Parathyroid adenoma (tissue), 2 donors: ENCODE results near the gene EDN2.

Source experiments
- H2AFZ ChIP-seq: fragments of 300-600 bp; sonication (generic); one replicate; pipeline ENCODE4 v1.7.0; 2017; ENCODE audit warnings: antibody characterized with exemption, mild to moderate bottlenecking
- H3K27ac ChIP-seq: fragments of 300-600 bp; sonication (generic); one replicate; pipeline ENCODE4 v1.7.0; 2017
- H3K27me3 ChIP-seq: fragments of 300-600 bp; sonication (generic); one replicate; pipeline ENCODE4 v1.7.0; 2017; ENCODE audit warnings: low read length; ENCODE audit not compliant: control insufficient read depth, insufficient read depth
- H3K36me3 ChIP-seq: fragments of 300-600 bp; sonication (generic); one replicate; pipeline ENCODE4 v1.7.0; 2017; ENCODE audit warnings: low read length; ENCODE audit not compliant: control insufficient read depth, insufficient read depth
- H3K4me1 ChIP-seq: fragments of 300-600 bp; sonication (generic); one replicate; pipeline ENCODE4 v1.7.0; 2017; ENCODE audit warnings: control low read depth
- H3K4me2 ChIP-seq: fragments of 300-600 bp; sonication (generic); one replicate; pipeline ENCODE4 v1.7.0; 2017; ENCODE audit warnings: low read length
- H3K4me3 ChIP-seq: fragments of 300-600 bp; sonication (generic); one replicate; pipeline ENCODE4 v1.7.0; 2017; ENCODE audit warnings: low read depth, low read length
- H3K79me2 ChIP-seq: fragments of 300-600 bp; sonication (generic); one replicate; pipeline ENCODE4 v1.7.0; 2017; ENCODE audit warnings: control low read depth
- H3K9ac ChIP-seq: fragments of 300-600 bp; sonication (generic); one replicate; pipeline ENCODE4 v1.7.0; 2017; ENCODE audit warnings: mild to moderate bottlenecking
- H3K9me3 ChIP-seq: fragments of 300-600 bp; sonication (generic); one replicate; pipeline ENCODE4 v1.7.0; 2017; ENCODE audit warnings: low read length; ENCODE audit not compliant: control insufficient read depth
- CTCF ChIP-seq: fragments of 300-600 bp; sonication (generic); IDR thresholded peaks from one replicate; pipeline ENCODE4 v1.7.0; 2017; ENCODE audit warnings: antibody characterized with exemption, mild to moderate bottlenecking
- donor health status: primary hyperparathyroidism.

EDN2 gene

GRCh38 chr1:41483001-41483850, 1.3 kb downstream of the EDN2 start:
- Histone ChIP-seq H3K36me3 (no peaks in the 10 kb centered on the region), H3K27ac (no peak overlapping the region), H3K27me3 (no peaks in the 10 kb centered on the region), H3K9me3 (no peaks in the 10 kb centered on the region), H2AFZ (no peak overlapping the region), H3K4me1 (no peaks in the 10 kb centered on the region), H3K4me2 (no peak overlapping the region), H3K4me3 (no peak overlapping the region), H3K79me2 (no peaks in the 10 kb centered on the region), H3K9ac (no peak overlapping the region)
- no peak for TF ChIP-seq CTCF

GRCh38 chr1:41482001-41482765, 2.3 kb downstream of the EDN2 start:
- H3K27ac ChIP-seq: no peak overlapping the region
- H3K36me3 ChIP-seq: no peaks in the 10 kb centered on the region
- no peak overlapping the region for H3K4me2 ChIP-seq
- no peaks in the 10 kb centered on the region for H3K9me3 ChIP-seq
- TF ChIP-seq CTCF: no peak
- H3K9ac ChIP-seq: no peak overlapping the region
- H3K4me3 ChIP-seq: no peak overlapping the region
- no peak overlapping the region for H2AFZ ChIP-seq
- no peaks in the 10 kb centered on the region for H3K79me2 ChIP-seq
- H3K27me3 ChIP-seq: no peaks in the 10 kb centered on the region
- H3K4me1 ChIP-seq: no peaks in the 10 kb centered on the region

GRCh38 chr1:41481109-41481775, 3.2 kb downstream of the EDN2 start:
- no peaks in the 10 kb centered on the region for H3K9me3 ChIP-seq
- no peaks in the 10 kb centered on the region for H3K4me1 ChIP-seq
- H3K27me3 ChIP-seq: no peaks in the 10 kb centered on the region
- TF ChIP-seq CTCF: no peak
- no peaks in the 10 kb centered on the region for H3K36me3 ChIP-seq
- no peak overlapping the region for H3K9ac ChIP-seq
- H3K4me2 ChIP-seq: no peak overlapping the region
- H3K27ac ChIP-seq: no peak overlapping the region
- no peak overlapping the region for H3K4me3 ChIP-seq
- no peaks in the 10 kb centered on the region for H3K79me2 ChIP-seq
- no peak overlapping the region for H2AFZ ChIP-seq

GRCh38 chr1:41480204-41481108, 4.0 kb downstream of the EDN2 start:
- Histone ChIP-seq H3K9me3 (no peaks in the 10 kb centered on the region), H2AFZ (no peak overlapping the region), H3K27me3 (no peaks in the 10 kb centered on the region), H3K4me2 (no peak overlapping the region), H3K79me2 (no peaks in the 10 kb centered on the region), H3K27ac (no peak overlapping the region), H3K36me3 (no peaks in the 10 kb centered on the region), H3K4me3 (no peak overlapping the region), H3K9ac (no peak overlapping the region), H3K4me1 (no peaks in the 10 kb centered on the region)
- TF ChIP-seq CTCF: no peak
